MCF 10A (cell line): ENCODE measurements around the gene SOBP. TPM values are rescaled to one million over a fixed set of nuclear protein-coding genes. Genes with fewer than 3 reads are reported as not detected.

ENCODE experiments used
- BruUV-seq: library from RNA; stranded (reverse); fragments of 400-500 nt; replicated peaks from 2 replicates; lab custom pipeline; 2021; lab: Mats Ljungman, UMichigan
- CTCF ChIA-PET: fragments of 300-600 bp; sonication (Branson Sonifier 250); formaldehyde crosslinking; extraction: SDS; loops from one replicate; lab custom pipeline; 2021; ENCODE audit warnings: antibody characterized with exemption, inconsistent platforms; lab: Yijun Ruan, JAX
- POLR2A ChIA-PET: fragments of 300-600, 350-650 bp; sonication (Branson Sonifier 250); formaldehyde crosslinking; extraction: SDS; loops from one replicate; lab custom pipeline; 2020; ENCODE audit warnings: antibody characterized with exemption, inconsistent platforms; lab: Yijun Ruan, JAX
- DNase-seq: peaks from one replicate; pipeline ENCODE4 v3.0.0-alpha.2; 2018; ENCODE audit not compliant: unreplicated experiment
- H3K27ac Mint-ChIP-seq: one replicate; pipeline ENCODE4 v1.8.0; 2022; ENCODE audit warnings: mild to moderate bottlenecking, low read depth, mixed read lengths; ENCODE audit not compliant: unreplicated experiment
- H3K27me3 Mint-ChIP-seq: one replicate; pipeline ENCODE4 v1.8.0; 2022; ENCODE audit warnings: mixed read lengths; ENCODE audit not compliant: insufficient read depth, unreplicated experiment
- H3K36me3 Mint-ChIP-seq: one replicate; pipeline ENCODE4 v1.8.0; 2022; ENCODE audit warnings: mild to moderate bottlenecking, moderate library complexity, mixed read lengths; ENCODE audit not compliant: insufficient read depth, unreplicated experiment
- H3K4me1 Mint-ChIP-seq: one replicate; pipeline ENCODE4 v1.8.0; 2022; ENCODE audit warnings: mixed read lengths; ENCODE audit not compliant: insufficient read depth, unreplicated experiment
- H3K4me3 Mint-ChIP-seq: one replicate; pipeline ENCODE4 v1.8.0; 2022; ENCODE audit warnings: mild to moderate bottlenecking, moderate library complexity, mixed read lengths; ENCODE audit not compliant: unreplicated experiment
- H3K9me3 Mint-ChIP-seq: one replicate; pipeline ENCODE4 v1.8.0; 2022; ENCODE audit warnings: mixed read lengths; ENCODE audit not compliant: unreplicated experiment
- intact Hi-C: fragments of 100-400 bp; cut with micrococcal nuclease; formaldehyde crosslinking; loops from 2 replicates; pipeline ENCODE4 v1.14.1; 2022
- total RNA-seq: library from RNA; stranded (reverse); gene quantifications from 2 replicates; pipeline ENCODE4 v1.2.3, GENCODE V29; 2022
- TF ChIP-seq, protein P1 (sequence below): fragments of 200-600 bp; IDR thresholded peaks from one replicate; pipeline ENCODE4 v1.8.0; 2022; ENCODE audit warnings: antibody characterized with exemption, mild to moderate bottlenecking; ENCODE audit not compliant: unreplicated experiment

Gene SOBP
- total RNA-seq, 1 experiment from 2014 or later = 0.21 TPM

DNA sequence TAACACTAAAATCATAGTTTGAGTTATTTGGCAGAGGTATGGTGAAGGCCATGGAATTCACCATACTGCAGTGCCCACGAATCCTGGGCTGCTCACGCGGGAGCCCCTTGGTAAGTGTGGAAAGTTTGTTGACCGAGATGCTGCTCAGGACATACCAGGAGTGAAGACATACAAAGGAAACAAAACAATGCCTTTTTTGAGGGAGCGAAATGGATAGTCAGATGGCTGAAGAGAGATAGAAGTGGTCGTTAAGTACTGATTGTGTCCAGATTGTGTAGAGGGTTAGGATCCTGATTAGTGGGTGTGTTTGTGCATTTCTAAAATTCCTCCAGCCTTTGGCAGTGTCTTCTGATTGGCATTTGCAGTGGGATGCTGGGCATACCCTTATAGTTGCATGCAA, 83.0 kb downstream of the SOBP start:
- POLR2A ChIA-PET = no interaction called here

DNA sequence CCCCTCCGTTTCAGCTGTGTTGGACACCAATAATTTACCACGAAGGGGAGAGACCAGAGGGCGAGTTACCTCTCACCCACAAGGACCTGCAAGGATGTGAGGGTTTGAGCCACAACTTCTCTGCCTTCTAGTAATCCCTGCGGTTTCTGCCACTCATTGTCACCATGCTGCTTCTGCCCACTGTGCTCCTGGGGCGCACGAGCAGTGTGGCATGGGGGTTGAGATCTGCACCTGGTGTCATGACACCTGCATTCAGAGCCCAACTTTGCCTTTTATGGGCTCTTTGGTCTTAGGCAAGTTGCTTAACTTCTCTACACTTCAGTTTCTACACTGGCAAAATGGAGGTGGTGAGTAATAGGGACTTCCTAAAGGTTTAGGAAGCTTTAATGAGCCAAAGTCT, 84.9 kb downstream of the SOBP start:
- Mint-ChIP-seq H3K27ac (no peak overlapping the region), H3K36me3 (no peaks in the 10 kb centered on the region), H3K4me3 (no peak overlapping the region), H3K27me3 (peaks cover 30% of the 10 kb centered on the region), H3K4me1 (peaks cover 4% of the 10 kb centered on the region), H3K9me3 (no peaks in the 10 kb centered on the region)
- CTCF ChIA-PET = interaction anchor here (0.6 kb wide), 1 partner anchor 138 kb away, joined by 3 read pairs; no protein-coding TSS in a partner anchor
- no TSS peak for BruUV-seq
- intact Hi-C loops = no loop called here
- DNase-seq = no peak
- POLR2A ChIA-PET = no interaction called here
- TF ChIP-seq, protein P1, sequence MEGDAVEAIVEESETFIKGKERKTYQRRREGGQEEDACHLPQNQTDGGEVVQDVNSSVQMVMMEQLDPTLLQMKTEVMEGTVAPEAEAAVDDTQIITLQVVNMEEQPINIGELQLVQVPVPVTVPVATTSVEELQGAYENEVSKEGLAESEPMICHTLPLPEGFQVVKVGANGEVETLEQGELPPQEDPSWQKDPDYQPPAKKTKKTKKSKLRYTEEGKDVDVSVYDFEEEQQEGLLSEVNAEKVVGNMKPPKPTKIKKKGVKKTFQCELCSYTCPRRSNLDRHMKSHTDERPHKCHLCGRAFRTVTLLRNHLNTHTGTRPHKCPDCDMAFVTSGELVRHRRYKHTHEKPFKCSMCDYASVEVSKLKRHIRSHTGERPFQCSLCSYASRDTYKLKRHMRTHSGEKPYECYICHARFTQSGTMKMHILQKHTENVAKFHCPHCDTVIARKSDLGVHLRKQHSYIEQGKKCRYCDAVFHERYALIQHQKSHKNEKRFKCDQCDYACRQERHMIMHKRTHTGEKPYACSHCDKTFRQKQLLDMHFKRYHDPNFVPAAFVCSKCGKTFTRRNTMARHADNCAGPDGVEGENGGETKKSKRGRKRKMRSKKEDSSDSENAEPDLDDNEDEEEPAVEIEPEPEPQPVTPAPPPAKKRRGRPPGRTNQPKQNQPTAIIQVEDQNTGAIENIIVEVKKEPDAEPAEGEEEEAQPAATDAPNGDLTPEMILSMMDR = no peak

More for the DNA sequence above, 83.0 kb downstream of the SOBP start:
- H3K9me3 Mint-ChIP-seq = no peaks in the 10 kb centered on the region
- intact Hi-C loops = no loop called here
- BruUV-seq = no TSS peak
- TF ChIP-seq, protein P1 = no peak
- peaks cover 29% of the 10 kb centered on the region for H3K27me3 Mint-ChIP-seq
- H3K36me3 Mint-ChIP-seq = no peaks in the 10 kb centered on the region
- H3K4me1 Mint-ChIP-seq = peaks cover 4% of the 10 kb centered on the region
- no peak overlapping the region for H3K4me3 Mint-ChIP-seq
- CTCF ChIA-PET = no interaction called here
- H3K27ac Mint-ChIP-seq = no peak overlapping the region
- DNase-seq = no peak

DNA sequence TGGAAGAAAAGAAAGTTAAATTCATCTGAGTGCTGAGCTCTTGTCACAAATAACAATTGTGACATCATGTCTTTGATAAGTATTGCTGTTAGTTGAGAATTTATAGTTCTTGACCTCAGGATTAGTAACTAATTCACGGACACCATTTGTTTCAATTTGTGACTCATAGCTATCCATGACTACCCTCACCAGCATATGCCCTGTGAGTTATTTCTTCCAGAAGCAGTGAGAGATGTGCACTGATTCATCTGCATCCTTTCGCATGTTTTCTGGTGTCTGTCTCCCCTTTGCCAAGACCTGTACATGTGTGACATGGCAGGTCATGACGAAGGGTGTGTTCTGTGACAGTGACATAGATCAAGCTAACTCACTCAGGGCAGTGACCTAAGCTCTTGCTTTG, 86.9 kb downstream of the SOBP start:
- no peaks in the 10 kb centered on the region for H3K9me3 Mint-ChIP-seq
- BruUV-seq = no TSS peak
- POLR2A ChIA-PET = no interaction called here
- CTCF ChIA-PET = interaction anchor here (1.4 to 1.5 kb wide), 2 partner anchors 8 to 46 kb away, joined by 3 read pairs; no protein-coding TSS in a partner anchor
- peaks cover 35% of the 10 kb centered on the region for H3K27me3 Mint-ChIP-seq
- peak; percentile 16 for DNase-seq
- H3K4me3 Mint-ChIP-seq = no peak overlapping the region
- no peaks in the 10 kb centered on the region for H3K36me3 Mint-ChIP-seq
- intact Hi-C loops = no loop called here
- no peak overlapping the region for H3K27ac Mint-ChIP-seq
- TF ChIP-seq, protein P1 = no peak
- H3K4me1 Mint-ChIP-seq = peaks cover 4% of the 10 kb centered on the region

DNA sequence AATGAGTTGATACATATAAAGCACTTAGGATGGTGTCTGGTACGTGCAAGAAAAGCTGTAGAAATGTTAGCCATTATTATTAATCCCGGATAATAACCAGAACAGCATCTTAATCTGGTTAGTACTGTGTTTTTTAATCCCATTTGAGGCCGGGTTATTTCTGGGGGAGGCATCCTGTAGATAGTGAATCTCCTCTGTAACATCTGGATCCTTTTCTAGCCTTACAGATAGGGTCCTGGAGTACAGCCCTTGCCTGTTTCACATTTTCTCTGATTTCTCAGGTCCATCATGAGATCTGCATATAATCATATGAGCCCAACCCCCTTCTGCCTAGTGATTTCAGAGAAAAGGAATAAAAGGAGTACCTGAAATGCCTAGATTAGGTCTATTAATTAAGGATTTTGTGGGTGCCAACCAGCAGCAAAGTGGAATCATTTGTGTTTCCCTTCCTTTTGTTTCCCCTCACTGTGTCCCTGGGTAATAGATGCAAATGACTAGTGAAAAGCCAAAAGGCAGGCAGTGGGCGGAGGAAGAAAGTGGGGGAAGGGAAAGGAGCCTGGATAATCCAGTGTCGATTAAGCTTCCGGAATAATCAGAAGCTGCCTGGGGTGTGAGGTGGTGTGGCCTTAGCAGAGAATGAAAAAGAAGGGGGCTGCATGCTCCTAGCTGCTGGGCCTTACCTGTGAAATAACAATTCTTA, 88.9 kb downstream of the SOBP start:
- Mint-ChIP-seq H3K4me1 (peaks cover 4% of the 10 kb centered on the region), H3K9me3 (no peaks in the 10 kb centered on the region), H3K4me3 (no peak overlapping the region), H3K27me3 (peaks cover 29% of the 10 kb centered on the region), H3K36me3 (no peaks in the 10 kb centered on the region), H3K27ac (no peak overlapping the region)
- DNase-seq = no peak
- BruUV-seq = no TSS peak
- ChIA-PET POLR2A (no interaction called here), CTCF (no interaction called here)
- intact Hi-C loops = no loop called here
- TF ChIP-seq, protein P1 = no peak
